Dedifferentiated amniotic fluid mesenchymal stem cell (primary cell): ENCODE measurements around the gene LRPAP1.
"Not testable (repeated sequence)": the region's sequence is repeated elsewhere in the genome, so short reads cannot be mapped to it uniquely, and the experiment has no call there.

ENCODE experiments used
- DNase-seq: peaks from one replicate; pipeline ENCODE4 v3.0.0-alpha.2; 2016; ENCODE audit errors: extremely low spot score

The LRPAP1 gene

GRCh38 chr4:3460926-3461325 is 71.3 kb downstream of the LRPAP1 start:
- DNase-seq: no peak

- not testable (repeated sequence) for DNase-seq
These were observed 73.1 kb downstream of the LRPAP1 start for GRCh38 chr4:3459156-3459555.

- no peak for DNase-seq
These were observed 73.9 kb downstream of the LRPAP1 start for GRCh38 chr4:3458371-3458770.

- DNase-seq: not testable (repeated sequence)
These were observed 76.6 kb downstream of the LRPAP1 start for GRCh38 chr4:3455596-3455995.
